Liver (tissue), 9 donors: Measurements from ENCODE around the gene CAMK1D. TPM values are rescaled to one million over a fixed set of nuclear protein-coding genes. Genes with fewer than 3 reads are reported as not detected.

ENCODE experiments used
- DNase-seq: peaks from one replicate; pipeline ENCODE4 v3.0.0-alpha.2; 2017; ENCODE audit warnings: low spot score
- H3K27ac ChIP-seq, 2 donors: one replicate each; pipeline ENCODE4 v1.7.0; 2013; ENCODE audit warnings: inconsistent platforms in 2 of 2, low read length in 2 of 2, control low read depth in 1 of 2, low read depth in 1 of 2, mild to moderate bottlenecking in 1 of 2
- H3K27me3 ChIP-seq, 4 donors: one replicate each; pipeline versions ENCODE4 v1.6.1 to v1.7.0; 2013; ENCODE audit warnings: low read length in 3 of 4, inconsistent platforms in 1 of 4, mild to moderate bottlenecking in 1 of 4, moderate library complexity in 1 of 4; ENCODE audit not compliant: control insufficient read depth in 4 of 4, insufficient read depth in 4 of 4
- H3K36me3 ChIP-seq, 4 donors: one replicate each; pipeline versions ENCODE4 v1.6.1 to v1.7.0; 2013; ENCODE audit warnings: low read length in 3 of 4, mild to moderate bottlenecking in 3 of 4, low read depth in 1 of 4, moderate library complexity in 1 of 4; ENCODE audit not compliant: control insufficient read depth in 4 of 4, insufficient read depth in 3 of 4
- H3K4me1 ChIP-seq, 4 donors: one replicate each; pipeline versions ENCODE4 v1.6.1 to v1.7.0; 2013; ENCODE audit warnings: low read length in 3 of 4, mild to moderate bottlenecking in 3 of 4, moderate library complexity in 1 of 4; ENCODE audit not compliant: control insufficient read depth in 4 of 4, insufficient read depth in 4 of 4
- H3K4me3 ChIP-seq, 3 donors: one replicate each; pipeline versions ENCODE4 v1.6.1 to v1.7.0; 2013; ENCODE audit warnings: low read length in 3 of 3, control low read depth in 1 of 3, low read depth in 1 of 3, mild to moderate bottlenecking in 1 of 3
- H3K9ac ChIP-seq, 2 donors: one replicate each; pipeline ENCODE4 v1.7.0; 2013; ENCODE audit warnings: low read length in 2 of 2, mild to moderate bottlenecking in 2 of 2, moderate library complexity in 2 of 2, control low read depth in 1 of 2, low read depth in 1 of 2
- H3K9me3 ChIP-seq, 4 donors: one replicate each; pipeline versions ENCODE4 v1.6.1 to v1.7.0; 2013; ENCODE audit warnings: low read length in 3 of 4; ENCODE audit not compliant: control insufficient read depth in 4 of 4
- EGR1 ChIP-seq, 2 donors: IDR thresholded peaks; 2 replicates each; pipeline ENCODE4 v1.6.1; 2016 to 2018; ENCODE audit warnings: antibody characterized with exemption in 2 of 2, low read depth in 2 of 2
- FOXA1 ChIP-seq: IDR thresholded peaks from 2 replicates; pipeline ENCODE4 v1.6.1; 2016; ENCODE audit warnings: antibody characterized with exemption
- FOXA2 ChIP-seq: IDR thresholded peaks from 2 replicates; pipeline ENCODE4 v1.6.1; 2016; ENCODE audit warnings: antibody characterized with exemption
- HNF4A ChIP-seq, 2 donors: conservative IDR thresholded peaks; 2 replicates each; pipeline ENCODE4 v1.6.1; 2016; ENCODE audit warnings: antibody characterized with exemption in 2 of 2, mild to moderate bottlenecking in 2 of 2
- HNF4G ChIP-seq: IDR thresholded peaks from 2 replicates; pipeline ENCODE4 v1.6.1; 2016; ENCODE audit warnings: antibody characterized with exemption
- JUND ChIP-seq, 2 donors: IDR thresholded peaks; 2 replicates each; pipeline ENCODE4 v1.6.1; 2016; ENCODE audit warnings: antibody characterized with exemption in 2 of 2
- MAX ChIP-seq: IDR thresholded peaks from 2 replicates; pipeline ENCODE4 v1.6.1; 2016; ENCODE audit warnings: antibody characterized with exemption
- RAD21 ChIP-seq, 2 donors: IDR thresholded peaks; 2 replicates each; pipeline ENCODE4 v1.6.1; 2016; ENCODE audit warnings: antibody characterized with exemption in 2 of 2, mild to moderate bottlenecking in 2 of 2
- REST ChIP-seq: IDR thresholded peaks from 2 replicates; pipeline ENCODE4 v1.6.1; 2016; ENCODE audit warnings: antibody characterized with exemption, mild to moderate bottlenecking
- RXRA ChIP-seq, 2 donors: IDR thresholded peaks; 2 replicates each; pipeline ENCODE4 v1.6.1; 2017 to 2018; ENCODE audit warnings: antibody characterized with exemption in 2 of 2, mild to moderate bottlenecking in 1 of 2
- TAF1 ChIP-seq: conservative IDR thresholded peaks from 2 replicates; pipeline ENCODE4 v1.6.1; 2016; ENCODE audit warnings: antibody characterized with exemption, mild to moderate bottlenecking
- YY1 ChIP-seq: IDR thresholded peaks from 2 replicates; pipeline ENCODE4 v1.6.1; 2016; ENCODE audit warnings: antibody characterized with exemption, mild to moderate bottlenecking
- WGBS: extraction: QIAGEN DNeasy Blood & Tissue Kit; methylation state at CpG from one replicate; pipeline ENCODE4 v1.1.7; 2013; 5-methylcytosine and 5-hydroxymethylcytosine counted together
- polyA plus RNA-seq, 2 donors: library from polyadenylated mRNA; stranded (reverse) in 1 of 2; unstranded in 1 of 2; fragments of 200-250 nt in 1 of 2; fragments of >200 nt in 1 of 2; fragmentation: Nextera tagmentation in 1 of 2; extraction: Ambion mirVana in 1 of 2; gene quantifications; one replicate each; pipeline versions ENCODE4 v1.2.1 to v1.2.3, GENCODE V29; 2013 to 2015
- total RNA-seq, 2 donors: library from RNA; depleted of rRNA; stranded (reverse); fragments of >200 nt; gene quantifications; one replicate each; pipeline ENCODE4 v1.2.3, GENCODE V29; 2014
- TF ChIP-seq, protein P1 (sequence below): IDR thresholded peaks from 2 replicates; pipeline ENCODE4 v1.6.1; 2016; ENCODE audit warnings: antibody characterized with exemption
- donor health status: healthy.
- donor health status: healthy.
- donor health status: healthy.
- donor health status: healthy.
- donor health status: healthy.

Gene CAMK1D
- total and polyA plus RNA-seq, 4 donors, result 2.7 to 10.1 (median 4.2) TPM

DNA sequence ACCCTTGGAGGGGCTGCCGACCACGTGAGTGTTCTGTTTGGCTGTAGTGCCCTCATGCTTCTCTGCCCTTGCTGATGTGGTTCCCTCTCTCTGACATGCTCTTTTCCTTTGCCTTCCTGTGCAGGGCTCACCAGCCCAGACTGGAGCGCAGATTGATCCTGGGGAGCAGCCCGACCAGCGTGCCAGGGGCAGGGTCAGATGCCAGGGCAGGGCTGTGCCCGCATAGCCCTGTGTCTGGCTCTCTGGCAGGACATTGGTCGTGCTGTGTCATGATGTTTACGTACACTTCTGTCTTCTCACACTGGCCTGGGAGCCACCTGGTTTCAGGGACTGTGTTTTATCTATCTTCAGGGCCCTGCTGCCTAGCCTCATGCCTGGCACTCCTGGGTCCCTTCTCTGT lies 300.8 kb downstream of the CAMK1D start:
- no peaks in the 10 kb centered on the region for H3K27me3 ChIP-seq
- no peaks in the 10 kb centered on the region for H3K9me3 ChIP-seq
- WGBS, result 42% methylated on average over 8 of the region's 8 CpGs
- H3K36me3 ChIP-seq, result no peaks in the 10 kb centered on the region
- TF ChIP-seq RAD21 (IDR thresholded peaks at IDR 0.05) (peak; percentile 25 to 56), HNF4A (conservative IDR thresholded peaks at IDR 0.05) (peak; percentile 29 to 79), REST (no peak), FOXA1 (no peak), HNF4G (no peak), RXRA (IDR thresholded peaks at IDR 0.05) (peak; percentile 43 to 91), TAF1 (no peak), YY1 (peak; percentile 49), EGR1 (IDR thresholded peaks at IDR 0.05; ENCODE audit: low read depth in 2 of 2) (no peak), MAX (peak; percentile 69)
- TF ChIP-seq, protein P1, sequence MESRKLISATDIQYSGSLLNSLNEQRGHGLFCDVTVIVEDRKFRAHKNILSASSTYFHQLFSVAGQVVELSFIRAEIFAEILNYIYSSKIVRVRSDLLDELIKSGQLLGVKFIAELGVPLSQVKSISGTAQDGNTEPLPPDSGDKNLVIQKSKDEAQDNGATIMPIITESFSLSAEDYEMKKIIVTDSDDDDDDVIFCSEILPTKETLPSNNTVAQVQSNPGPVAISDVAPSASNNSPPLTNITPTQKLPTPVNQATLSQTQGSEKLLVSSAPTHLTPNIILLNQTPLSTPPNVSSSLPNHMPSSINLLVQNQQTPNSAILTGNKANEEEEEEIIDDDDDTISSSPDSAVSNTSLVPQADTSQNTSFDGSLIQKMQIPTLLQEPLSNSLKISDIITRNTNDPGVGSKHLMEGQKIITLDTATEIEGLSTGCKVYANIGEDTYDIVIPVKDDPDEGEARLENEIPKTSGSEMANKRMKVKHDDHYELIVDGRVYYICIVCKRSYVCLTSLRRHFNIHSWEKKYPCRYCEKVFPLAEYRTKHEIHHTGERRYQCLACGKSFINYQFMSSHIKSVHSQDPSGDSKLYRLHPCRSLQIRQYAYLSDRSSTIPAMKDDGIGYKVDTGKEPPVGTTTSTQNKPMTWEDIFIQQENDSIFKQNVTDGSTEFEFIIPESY, result peak; percentile 21
- H3K27ac ChIP-seq, result peak overlapping the region; percentile 24 to 62
- H3K4me1 ChIP-seq, result peaks cover 0 to 29% (median 26%) of the 10 kb centered on the region in 4 donors
- no peak overlapping the region for H3K4me3 ChIP-seq
- DNase-seq, result no peak
- no peak overlapping the region for H3K9ac ChIP-seq

GRCh38 chr10:12650538-12651298 lies 301.4 kb downstream of the CAMK1D start:
- no peak for DNase-seq
- H3K4me3 ChIP-seq, result no peak overlapping the region
- H3K9ac ChIP-seq, result no peak overlapping the region
- TF ChIP-seq FOXA1 (no peak), HNF4A (conservative IDR thresholded peaks at IDR 0.05) (peak in 1 of 2 donors; percentile 17)
- H3K27me3 ChIP-seq, result no peaks in the 10 kb centered on the region
- peak overlapping the region; percentile 24 to 62 for H3K27ac ChIP-seq
- 79% methylated on average over 20 of the region's 20 CpGs for WGBS
- H3K9me3 ChIP-seq, result no peaks in the 10 kb centered on the region
- H3K36me3 ChIP-seq, result no peaks in the 10 kb centered on the region
- peaks cover 0 to 29% (median 26%) of the 10 kb centered on the region in 4 donors for H3K4me1 ChIP-seq

DNA sequence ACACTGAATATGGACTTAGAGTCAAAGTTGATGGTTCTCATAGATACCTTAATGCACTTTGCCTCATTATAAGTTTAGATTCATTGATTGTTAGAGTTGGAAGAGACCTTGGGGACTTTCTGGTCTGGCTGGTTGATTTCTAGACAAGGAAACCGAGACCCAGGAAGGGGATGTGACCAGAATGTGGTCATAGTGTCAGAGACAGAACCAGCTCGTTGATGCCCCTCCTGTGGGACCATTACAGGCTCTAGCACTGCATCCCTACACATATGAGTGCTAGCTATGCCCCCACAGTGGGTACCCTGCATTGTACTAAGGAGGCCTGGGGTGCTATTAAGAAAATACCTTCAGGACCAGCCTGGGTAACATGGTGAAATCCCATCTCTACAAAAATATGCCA lies 306.6 kb downstream of the CAMK1D start:
- Histone ChIP-seq H3K4me1 (peaks cover 0 to 24% (median 15%) of the 10 kb centered on the region in 4 donors), H3K9me3 (no peaks in the 10 kb centered on the region), H3K36me3 (no peaks in the 10 kb centered on the region), H3K27ac (no peak overlapping the region), H3K27me3 (no peaks in the 10 kb centered on the region), H3K4me3 (no peak overlapping the region), H3K9ac (no peak overlapping the region)
- DNase-seq, result no peak
- WGBS, result 91% methylated on average over 2 of the region's 2 CpGs
- no peak for TF ChIP-seq MAX
- no peak for TF ChIP-seq HNF4G
- no peak for TF ChIP-seq EGR1 (IDR thresholded peaks at IDR 0.05; ENCODE audit: low read depth in 2 of 2)
- no peak for TF ChIP-seq FOXA2
- TF ChIP-seq JUND (IDR thresholded peaks at IDR 0.05), result no peak
